ENCODE measurements around the gene ZNF335.

Gene ZNF335

DNA sequence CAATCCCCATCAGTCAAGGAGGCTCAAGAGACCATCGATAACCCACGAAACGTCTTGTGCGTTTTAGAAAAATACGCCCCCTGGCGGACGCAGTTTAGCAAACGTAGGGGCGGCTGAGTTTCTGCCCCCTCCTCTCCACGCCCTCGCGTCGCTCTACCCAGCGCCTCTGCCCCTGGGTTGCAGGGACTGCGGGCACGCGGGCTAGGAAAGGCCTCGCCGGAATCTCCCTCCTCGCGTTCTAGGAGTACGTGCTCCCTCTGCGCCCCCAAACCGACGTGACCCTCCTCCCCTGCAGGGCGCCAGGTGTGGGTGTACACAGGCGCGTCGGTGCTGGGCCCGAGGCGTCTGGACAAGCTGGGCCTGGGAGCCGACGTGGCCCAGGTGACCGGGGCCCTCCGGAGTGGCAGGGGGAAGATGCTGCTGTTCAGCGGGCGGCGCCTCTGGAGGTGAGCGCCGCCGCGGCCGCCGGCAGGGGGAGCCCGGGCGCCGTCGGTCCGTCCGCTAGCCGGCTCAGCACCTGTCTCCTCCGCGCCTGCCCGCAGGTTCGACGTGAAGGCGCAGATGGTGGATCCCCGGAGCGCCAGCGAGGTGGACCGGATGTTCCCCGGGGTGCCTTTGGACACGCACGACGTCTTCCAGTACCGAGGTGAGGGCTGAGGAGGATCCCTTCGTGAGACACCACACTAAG is 42.0 kb upstream of the ZNF335 start:
- peak; percentile 51 for DNase-seq (ENCODE audit: low read depth)
- TF ChIP-seq, protein P1, sequence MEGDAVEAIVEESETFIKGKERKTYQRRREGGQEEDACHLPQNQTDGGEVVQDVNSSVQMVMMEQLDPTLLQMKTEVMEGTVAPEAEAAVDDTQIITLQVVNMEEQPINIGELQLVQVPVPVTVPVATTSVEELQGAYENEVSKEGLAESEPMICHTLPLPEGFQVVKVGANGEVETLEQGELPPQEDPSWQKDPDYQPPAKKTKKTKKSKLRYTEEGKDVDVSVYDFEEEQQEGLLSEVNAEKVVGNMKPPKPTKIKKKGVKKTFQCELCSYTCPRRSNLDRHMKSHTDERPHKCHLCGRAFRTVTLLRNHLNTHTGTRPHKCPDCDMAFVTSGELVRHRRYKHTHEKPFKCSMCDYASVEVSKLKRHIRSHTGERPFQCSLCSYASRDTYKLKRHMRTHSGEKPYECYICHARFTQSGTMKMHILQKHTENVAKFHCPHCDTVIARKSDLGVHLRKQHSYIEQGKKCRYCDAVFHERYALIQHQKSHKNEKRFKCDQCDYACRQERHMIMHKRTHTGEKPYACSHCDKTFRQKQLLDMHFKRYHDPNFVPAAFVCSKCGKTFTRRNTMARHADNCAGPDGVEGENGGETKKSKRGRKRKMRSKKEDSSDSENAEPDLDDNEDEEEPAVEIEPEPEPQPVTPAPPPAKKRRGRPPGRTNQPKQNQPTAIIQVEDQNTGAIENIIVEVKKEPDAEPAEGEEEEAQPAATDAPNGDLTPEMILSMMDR (IDR thresholded peaks at IDR 0.05; ENCODE audit: low read length, missing control alignments) = peak; percentile 65
- no peak overlapping the region for H3K4me3 ChIP-seq (replicated peaks; ENCODE audit: low read depth, low read length)

DNA sequence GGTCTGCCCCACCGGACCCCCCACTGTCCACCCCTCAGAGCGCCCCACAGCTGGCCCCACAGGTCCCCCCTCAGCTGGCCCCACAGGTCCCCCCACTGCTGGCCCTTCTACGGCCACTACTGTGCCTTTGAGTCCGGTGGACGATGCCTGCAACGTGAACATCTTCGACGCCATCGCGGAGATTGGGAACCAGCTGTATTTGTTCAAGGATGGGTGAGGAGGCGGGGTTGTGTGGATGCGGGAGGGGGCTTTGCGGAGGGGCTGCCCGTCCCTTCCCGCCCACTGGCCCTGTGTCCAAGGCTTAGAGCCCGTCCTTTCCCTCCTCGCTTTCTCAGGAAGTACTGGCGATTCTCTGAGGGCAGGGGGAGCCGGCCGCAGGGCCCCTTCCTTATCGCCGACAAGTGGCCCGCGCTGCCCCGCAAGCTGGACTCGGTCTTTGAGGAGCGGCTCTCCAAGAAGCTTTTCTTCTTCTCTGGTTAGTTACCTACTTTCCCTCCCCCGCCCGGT is 41.4 kb upstream of the ZNF335 start:
- TF ChIP-seq, protein P1 (IDR thresholded peaks at IDR 0.05; ENCODE audit: low read length, missing control alignments) = no peak
- DNase-seq (ENCODE audit: low read depth) = no peak
- no peak overlapping the region for H3K4me3 ChIP-seq (replicated peaks; ENCODE audit: low read depth, low read length)

DNA sequence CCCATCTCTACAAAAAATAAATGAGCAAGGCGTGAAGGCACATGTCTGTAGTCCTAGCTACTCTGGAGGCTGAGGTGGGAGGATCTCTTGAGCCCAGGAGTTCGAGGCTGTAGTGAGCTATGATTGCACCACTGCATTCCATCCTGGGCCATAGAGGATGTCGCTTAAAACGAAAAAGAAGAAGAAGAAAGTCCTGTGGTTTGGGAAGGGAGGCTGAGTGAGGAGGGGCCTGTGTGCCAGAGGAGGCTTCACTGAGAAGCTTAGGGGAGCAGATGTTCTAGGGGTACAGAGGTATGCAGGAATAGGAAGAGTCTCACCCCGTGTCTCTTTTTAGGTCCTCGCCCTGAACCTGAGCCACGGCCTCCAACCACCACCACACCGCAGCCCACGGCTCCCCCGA is 40.9 kb upstream of the ZNF335 start:
- TF ChIP-seq, protein P1 (IDR thresholded peaks at IDR 0.05; ENCODE audit: low read length, missing control alignments) = no peak
- no peak overlapping the region for H3K4me3 ChIP-seq (replicated peaks; ENCODE audit: low read depth, low read length)
- DNase-seq (ENCODE audit: low read depth) = no peak

DNA sequence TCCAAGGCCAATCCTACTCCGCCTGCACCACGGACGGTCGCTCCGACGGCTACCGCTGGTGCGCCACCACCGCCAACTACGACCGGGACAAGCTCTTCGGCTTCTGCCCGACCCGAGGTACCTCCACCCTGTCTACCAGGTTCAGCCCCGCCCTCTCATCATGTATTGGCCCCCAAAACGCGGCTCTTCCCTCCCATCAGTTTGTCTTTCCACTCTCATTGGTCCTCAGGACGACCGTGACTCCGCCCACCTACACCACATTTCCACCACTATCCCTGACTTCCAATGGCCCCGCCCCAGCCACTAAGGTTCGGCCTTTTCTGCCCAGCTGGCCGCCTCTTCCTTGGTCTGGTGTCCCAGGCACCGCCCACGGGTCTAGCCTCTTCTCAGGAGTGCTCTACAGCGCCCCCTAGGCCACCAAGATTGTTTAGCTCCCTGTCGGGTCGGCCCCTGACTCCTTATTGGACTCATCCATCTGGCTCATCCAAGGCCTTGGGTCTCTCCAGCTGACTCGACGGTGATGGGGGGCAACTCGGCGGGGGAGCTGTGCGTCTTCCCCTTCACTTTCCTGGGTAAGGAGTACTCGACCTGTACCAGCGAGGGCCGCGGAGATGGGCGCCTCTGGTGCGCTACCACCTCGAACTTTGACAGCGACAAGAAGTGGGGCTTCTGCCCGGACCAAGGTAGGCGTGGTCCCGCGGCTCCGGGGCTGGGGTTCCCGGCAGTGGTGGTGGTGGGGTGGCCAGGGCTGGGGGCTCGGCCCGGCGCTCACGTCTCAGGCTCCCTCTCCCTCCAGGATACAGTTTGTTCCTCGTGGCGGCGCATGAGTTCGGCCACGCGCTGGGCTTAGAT is 39.9 kb upstream of the ZNF335 start:
- H3K4me3 ChIP-seq (replicated peaks; ENCODE audit: low read depth, low read length) = no peak overlapping the region
- TF ChIP-seq, protein P1 (IDR thresholded peaks at IDR 0.05; ENCODE audit: low read length, missing control alignments) = peak; percentile 16
- peak; percentile 46 for DNase-seq (ENCODE audit: low read depth)

DNA sequence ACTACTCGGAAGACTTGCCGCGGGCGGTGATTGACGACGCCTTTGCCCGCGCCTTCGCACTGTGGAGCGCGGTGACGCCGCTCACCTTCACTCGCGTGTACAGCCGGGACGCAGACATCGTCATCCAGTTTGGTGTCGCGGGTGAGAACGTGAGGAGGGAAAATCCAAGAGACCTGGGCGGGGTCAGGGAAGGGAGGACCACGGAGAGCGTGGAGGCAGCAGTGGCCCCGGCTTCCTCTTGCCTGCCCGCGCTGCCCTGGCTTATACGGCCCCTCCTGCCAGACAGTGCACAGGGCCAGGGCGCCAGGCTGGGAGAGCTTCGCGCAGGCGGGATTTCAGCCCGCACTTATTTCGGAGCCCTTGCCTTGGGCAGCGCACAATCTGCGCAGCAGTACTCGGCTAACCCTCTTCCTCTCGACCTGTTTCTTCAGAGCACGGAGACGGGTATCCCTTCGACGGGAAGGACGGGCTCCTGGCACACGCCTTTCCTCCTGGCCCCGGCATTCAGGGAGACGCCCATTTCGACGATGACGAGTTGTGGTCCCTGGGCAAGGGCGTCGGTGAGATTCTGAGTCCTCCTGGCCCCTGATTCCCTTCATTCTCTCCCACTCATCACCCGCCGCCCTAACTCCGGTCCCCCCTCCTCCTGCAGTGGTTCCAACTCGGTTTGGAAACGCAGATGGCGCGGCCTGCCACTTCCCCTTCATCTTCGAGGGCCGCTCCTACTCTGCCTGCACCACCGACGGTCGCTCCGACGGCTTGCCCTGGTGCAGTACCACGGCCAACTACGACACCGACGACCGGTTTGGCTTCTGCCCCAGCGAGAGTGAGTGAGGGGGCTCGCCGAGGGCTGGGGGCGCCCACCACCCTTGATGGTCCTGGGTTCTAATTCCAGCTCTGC is 38.7 kb upstream of the ZNF335 start:
- no peak overlapping the region for H3K4me3 ChIP-seq (replicated peaks; ENCODE audit: low read depth, low read length)
- DNase-seq (ENCODE audit: low read depth) = no peak
- TF ChIP-seq, protein P1 (IDR thresholded peaks at IDR 0.05; ENCODE audit: low read length, missing control alignments) = no peak

DNA sequence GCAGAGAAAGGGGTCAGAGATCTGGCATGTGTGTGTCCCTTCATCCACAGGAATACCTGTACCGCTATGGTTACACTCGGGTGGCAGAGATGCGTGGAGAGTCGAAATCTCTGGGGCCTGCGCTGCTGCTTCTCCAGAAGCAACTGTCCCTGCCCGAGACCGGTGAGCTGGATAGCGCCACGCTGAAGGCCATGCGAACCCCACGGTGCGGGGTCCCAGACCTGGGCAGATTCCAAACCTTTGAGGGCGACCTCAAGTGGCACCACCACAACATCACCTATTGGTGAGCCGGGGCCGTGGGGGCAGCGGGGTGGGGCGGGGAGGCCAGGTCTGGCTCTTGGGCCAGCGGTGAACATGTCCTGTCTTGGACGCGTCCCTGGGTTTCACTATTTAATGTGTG is 37.8 kb upstream of the ZNF335 start:
- no peak overlapping the region for H3K4me3 ChIP-seq (replicated peaks; ENCODE audit: low read depth, low read length)
- TF ChIP-seq, protein P1 (IDR thresholded peaks at IDR 0.05; ENCODE audit: low read length, missing control alignments) = no peak
- DNase-seq (ENCODE audit: low read depth) = no peak

Measured in fibroblast of pulmonary artery (primary cell).